PFSK-1 (cell line): ENCODE measurements around the gene ZNF615.
A peak's percentile ranks its signal among the peaks of the same experiment; 100 is the strongest.

Experiments
- POLR2AphosphoS5 ChIP-seq: IDR thresholded peaks from 2 replicates; pipeline ENCODE4 v1.6.1; 2012; ENCODE audit warnings: low read depth, mild to moderate bottlenecking, control low read depth, low read length, moderate library complexity
- SIN3A ChIP-seq: IDR thresholded peaks from 2 replicates; pipeline ENCODE4 v1.6.1; 2012; ENCODE audit warnings: mild to moderate bottlenecking, low read length, moderate library complexity, borderline replicate concordance; ENCODE audit not compliant: insufficient read depth
- TAF1 ChIP-seq: IDR thresholded peaks from 2 replicates; pipeline ENCODE4 v1.6.1; 2012; ENCODE audit warnings: low read length, control low read depth, borderline replicate concordance; ENCODE audit not compliant: insufficient read depth

DNA sequence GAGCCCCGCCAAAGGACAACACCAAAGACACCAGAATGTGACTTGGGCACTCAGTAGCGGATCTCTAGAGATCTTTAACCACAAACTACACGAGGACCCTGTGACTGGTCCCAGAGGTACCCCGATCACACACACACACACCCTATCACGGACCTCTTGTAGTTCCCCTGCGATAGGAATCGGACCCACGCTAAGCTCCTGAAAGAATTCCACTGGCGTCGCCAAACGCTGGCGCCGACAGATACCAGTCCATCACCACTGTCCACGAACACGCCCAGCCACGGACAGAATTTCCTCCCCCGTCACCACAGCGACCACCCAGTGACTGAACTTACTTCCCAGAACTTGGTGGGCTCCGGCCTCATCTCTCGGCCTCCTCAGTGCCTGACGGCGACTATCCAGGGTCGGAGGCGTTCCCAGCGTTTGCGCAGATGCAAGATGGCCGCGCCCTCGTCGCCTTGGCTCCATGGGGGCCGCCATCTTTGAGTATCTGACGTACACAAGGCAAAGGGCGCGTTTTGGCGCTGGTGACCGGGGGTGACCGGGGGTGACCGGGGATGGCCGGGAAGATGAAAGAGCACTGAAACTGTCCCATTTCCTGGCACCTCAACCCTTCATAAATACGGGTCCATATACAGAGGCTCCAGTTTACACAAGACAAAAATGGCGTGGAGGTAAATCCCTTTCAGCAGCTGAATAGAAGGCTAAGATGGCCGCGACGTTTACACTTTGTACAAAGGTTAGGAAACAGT, at the start of gene ZNF615:
- TF ChIP-seq POLR2AphosphoS5, result 0 out of 2 replicates have a peak, but pooled peaks have one; percentile 36
- TF ChIP-seq TAF1, result no peak
- TF ChIP-seq SIN3A, result no peak
